ENCODE data around the gene SEPTIN8.

DNA sequence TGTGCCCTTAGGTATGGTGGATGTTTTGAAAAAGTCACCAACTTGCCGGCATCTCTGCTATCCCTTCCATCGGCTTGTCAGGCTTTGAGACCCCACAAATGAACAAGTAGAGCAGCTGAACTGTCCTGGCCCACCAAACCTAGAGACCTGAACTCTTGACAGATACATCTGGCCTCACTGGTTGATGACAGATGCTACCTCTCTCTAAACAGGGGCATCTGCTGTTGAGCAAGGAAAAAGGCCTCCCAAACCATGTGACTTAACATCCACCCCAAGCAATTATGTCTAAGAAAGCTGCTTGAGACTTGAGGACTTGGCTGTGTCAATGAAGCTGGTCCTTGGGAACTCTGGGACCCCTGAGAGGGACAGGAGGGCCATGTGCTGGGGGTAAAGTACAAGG lies 27.5 kb downstream of the SEPTIN8 start:
- TF ChIP-seq CTCF (IDR thresholded peaks at IDR 0.05; ENCODE audit: low read depth, low read length) (no peak), EZH2phosphoT487 (IDR thresholded peaks at IDR 0.05; ENCODE audit: low read depth) (no peak)
